ENCODE results near the gene PTPN2. TPM values are rescaled to one million over a fixed set of nuclear protein-coding genes. Genes with fewer than 3 reads are reported as not detected.

Gene PTPN2
- total RNA-seq, 2 experiments from 2014 or later, result 54.9 to 69.7 TPM

- intact Hi-C loops (cut with micrococcal nuclease; ENCODE audit: unreplicated experiment), result no loop called here
- BruUV-seq (replicated peaks), result no TSS peak
- CTCF ChIA-PET (ENCODE audit: unreplicated experiment), result no interaction called here
- Histone ChIP-seq H2AFZ (ENCODE audit: low read length) (no peak overlapping the region), H3K4me3 (ENCODE audit: low read depth, low read length, poor library complexity, severe bottlenecking) (no peak overlapping the region), H3K4me1 (ENCODE audit: insufficient read depth, low read length, poor library complexity, severe bottlenecking) (peaks cover 39% of the 10 kb centered on the region), H3K4me2 (ENCODE audit: low read length) (no peak overlapping the region), H4K20me1 (ENCODE audit: insufficient read depth, low read length) (peaks cover 24% of the 10 kb centered on the region; the same call in 1 of the 2 replicates), H3K9me2 (ENCODE audit: insufficient read depth, low read length) (no peaks in the 10 kb centered on the region), H3K9me3 (ENCODE audit: low read length) (no peaks in the 10 kb centered on the region), H3K36me3 (ENCODE audit: insufficient read depth, low read length) (peaks cover 43% of the 10 kb centered on the region), H3K79me2 (ENCODE audit: insufficient read depth, low read depth, low read length) (peaks cover 52% of the 10 kb centered on the region), H3K27ac (ENCODE audit: low read depth, low read length, poor library complexity, severe bottlenecking) (no peak overlapping the region)
- POLR2A ChIA-PET, result no interaction called here
- TF ChIP-seq, protein P1, sequence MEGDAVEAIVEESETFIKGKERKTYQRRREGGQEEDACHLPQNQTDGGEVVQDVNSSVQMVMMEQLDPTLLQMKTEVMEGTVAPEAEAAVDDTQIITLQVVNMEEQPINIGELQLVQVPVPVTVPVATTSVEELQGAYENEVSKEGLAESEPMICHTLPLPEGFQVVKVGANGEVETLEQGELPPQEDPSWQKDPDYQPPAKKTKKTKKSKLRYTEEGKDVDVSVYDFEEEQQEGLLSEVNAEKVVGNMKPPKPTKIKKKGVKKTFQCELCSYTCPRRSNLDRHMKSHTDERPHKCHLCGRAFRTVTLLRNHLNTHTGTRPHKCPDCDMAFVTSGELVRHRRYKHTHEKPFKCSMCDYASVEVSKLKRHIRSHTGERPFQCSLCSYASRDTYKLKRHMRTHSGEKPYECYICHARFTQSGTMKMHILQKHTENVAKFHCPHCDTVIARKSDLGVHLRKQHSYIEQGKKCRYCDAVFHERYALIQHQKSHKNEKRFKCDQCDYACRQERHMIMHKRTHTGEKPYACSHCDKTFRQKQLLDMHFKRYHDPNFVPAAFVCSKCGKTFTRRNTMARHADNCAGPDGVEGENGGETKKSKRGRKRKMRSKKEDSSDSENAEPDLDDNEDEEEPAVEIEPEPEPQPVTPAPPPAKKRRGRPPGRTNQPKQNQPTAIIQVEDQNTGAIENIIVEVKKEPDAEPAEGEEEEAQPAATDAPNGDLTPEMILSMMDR (conservative IDR thresholded peaks at IDR 0.05; ENCODE audit: low read length), result no peak
- no peak for TF ChIP-seq EZH2phosphoT487 (IDR thresholded peaks at IDR 0.05; ENCODE audit: borderline replicate concordance, low read depth, low read length)
- no peak for DNase-seq (ENCODE audit: low spot score)
Observed at GRCh38 chr18:12842459-12843380, 41.3 kb downstream of the PTPN2 start.

DNA sequence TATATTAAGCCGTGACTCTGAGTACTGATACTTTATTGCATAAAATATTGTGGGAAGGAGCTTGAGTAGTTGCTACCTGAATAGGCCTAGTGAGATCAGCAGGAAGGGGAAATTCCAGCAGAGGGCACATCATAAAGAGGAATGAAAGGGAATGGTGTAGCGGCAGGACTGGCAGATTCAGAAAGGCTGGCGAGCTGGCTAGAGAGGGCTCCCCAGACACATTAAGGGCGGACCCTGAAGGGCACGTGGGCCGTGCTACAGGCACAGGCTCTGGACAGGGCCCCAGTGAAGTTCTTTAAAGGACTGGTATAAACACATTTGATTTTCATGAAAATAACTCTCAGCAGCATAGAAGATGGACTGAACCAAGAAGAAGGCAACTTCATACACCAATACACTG lies 43.0 kb downstream of the PTPN2 start:
- ChIA-PET CTCF (ENCODE audit: unreplicated experiment) (no interaction called here), POLR2A (interaction anchor here (0.6 to 1.2 kb wide), 3 partner anchors 10 to 44 kb away, joined by 3 to 5 read pairs (median 3); no protein-coding TSS in a partner anchor)
- H3K4me1 ChIP-seq (ENCODE audit: insufficient read depth, low read length, poor library complexity, severe bottlenecking), result peaks cover 47% of the 10 kb centered on the region
- no peak overlapping the region for H3K27ac ChIP-seq (ENCODE audit: low read depth, low read length, poor library complexity, severe bottlenecking)
- no peak for DNase-seq (ENCODE audit: low spot score)
- H2AFZ ChIP-seq (ENCODE audit: low read length), result no peak overlapping the region
- H3K4me2 ChIP-seq (ENCODE audit: low read length), result no peak overlapping the region
- BruUV-seq (replicated peaks), result no TSS peak
- H3K4me3 ChIP-seq (ENCODE audit: low read depth, low read length, poor library complexity, severe bottlenecking), result no peak overlapping the region
- no peaks in the 10 kb centered on the region for H3K9me3 ChIP-seq (ENCODE audit: low read length)
- intact Hi-C loops (cut with micrococcal nuclease; ENCODE audit: unreplicated experiment), result no loop called here
- H3K36me3 ChIP-seq (ENCODE audit: insufficient read depth, low read length), result peaks cover 39% of the 10 kb centered on the region
- TF ChIP-seq, protein P1 (conservative IDR thresholded peaks at IDR 0.05; ENCODE audit: low read length), result 0 out of 2 replicates have a peak, but pooled peaks have one; percentile 18
- no peak for TF ChIP-seq EZH2phosphoT487 (IDR thresholded peaks at IDR 0.05; ENCODE audit: borderline replicate concordance, low read depth, low read length)
- H4K20me1 ChIP-seq (ENCODE audit: insufficient read depth, low read length), result peaks cover 29% of the 10 kb centered on the region; the same call in 1 of the 2 replicates
- peaks cover 62% of the 10 kb centered on the region for H3K79me2 ChIP-seq (ENCODE audit: insufficient read depth, low read depth, low read length)
- H3K9me2 ChIP-seq (ENCODE audit: insufficient read depth, low read length), result no peaks in the 10 kb centered on the region
